SK-N-SH treated with all-trans-retinoic acid at 6 μM for 48 hours (cell line): Measurements from ENCODE around the gene SYVN1.

Source experiments
- ATAC-seq: fragments of 200-7000 bp; cut with Tn5 transposase; 3 replicates; pipeline ENCODE4 v1.9.1; 2020; ENCODE audit warnings: mild to moderate bottlenecking, moderate library complexity
- CSRNP3 ChIP-seq: fragments of 250-450 bp; sonication (Bioruptor Pico); IDR thresholded peaks from 2 replicates; pipeline ENCODE4 v1.5.1; 2021; ENCODE audit warnings: mild to moderate bottlenecking, moderate library complexity
- ESRRG ChIP-seq: fragments of 250-450 bp; sonication (Bioruptor Pico); IDR thresholded peaks from 2 replicates; pipeline ENCODE4 v1.6.1; 2021; ENCODE audit warnings: mild to moderate bottlenecking
- GLIS3 ChIP-seq: fragments of 250-450 bp; sonication (Bioruptor Pico); IDR thresholded peaks from 2 replicates; pipeline ENCODE4 v1.5.0; 2020; ENCODE audit warnings: mild to moderate bottlenecking, moderate library complexity
- ISL1 ChIP-seq: fragments of 250-450 bp; sonication (Bioruptor Pico); IDR thresholded peaks from 2 replicates; pipeline ENCODE4 v2.1.2; 2022; ENCODE audit warnings: mild to moderate bottlenecking, moderate library complexity
- OSR1 ChIP-seq: fragments of 250-450 bp; sonication (Bioruptor Pico); IDR thresholded peaks from 2 replicates; pipeline ENCODE4 v1.8.0; 2022; ENCODE audit warnings: moderate library complexity, mild to moderate bottlenecking, inconsistent platforms
- POU6F1 ChIP-seq: fragments of 250-450 bp; sonication (Bioruptor Pico); IDR thresholded peaks from 2 replicates; pipeline ENCODE4 v1.8.0; 2021; ENCODE audit warnings: low read depth, mild to moderate bottlenecking, moderate library complexity, borderline replicate concordance
- RARB ChIP-seq: fragments of 250-450 bp; sonication (Bioruptor Pico); IDR thresholded peaks from 2 replicates; pipeline ENCODE4 v1.8.0; 2021; ENCODE audit warnings: mild to moderate bottlenecking, moderate library complexity
- SNAI2 ChIP-seq: fragments of 250-450 bp; sonication (Bioruptor Pico); IDR thresholded peaks from 2 replicates; pipeline ENCODE4 v1.5.0; 2020; ENCODE audit warnings: mild to moderate bottlenecking, moderate library complexity
- TCF4 ChIP-seq: fragments of 250-450 bp; sonication (Bioruptor Pico); IDR thresholded peaks from 2 replicates; pipeline ENCODE4 v1.8.0; 2021; ENCODE audit warnings: mild to moderate bottlenecking, moderate library complexity, borderline replicate concordance
- TOX ChIP-seq: fragments of 250-450 bp; sonication (Bioruptor Pico); IDR thresholded peaks from 2 replicates; pipeline ENCODE4 v1.8.0; 2021; ENCODE audit warnings: mild to moderate bottlenecking, moderate library complexity, borderline replicate concordance
- ZC3H10 ChIP-seq: fragments of 250-450 bp; sonication (Bioruptor Pico); IDR thresholded peaks from 2 replicates; pipeline ENCODE4 v1.5.1; 2021; ENCODE audit warnings: mild to moderate bottlenecking, moderate library complexity
- ZFP3 ChIP-seq: fragments of 250-450 bp; sonication (Bioruptor Pico); IDR thresholded peaks from 2 replicates; pipeline ENCODE4 v1.5.0; 2020; ENCODE audit warnings: mild to moderate bottlenecking, moderate library complexity
- ZFP30 ChIP-seq: fragments of 450-650 bp; formaldehyde crosslinking; IDR thresholded peaks from 2 replicates; pipeline ENCODE4 v1.5.0; 2022; ENCODE audit warnings: mild to moderate bottlenecking, moderate library complexity
- ZNF565 ChIP-seq: fragments of 450-650 bp; formaldehyde crosslinking; conservative IDR thresholded peaks from 2 replicates; pipeline ENCODE4 v1.5.0; 2020; ENCODE audit warnings: low read depth, mild to moderate bottlenecking, moderate library complexity
- ZNF70 ChIP-seq: fragments of 450-650 bp; formaldehyde crosslinking; IDR thresholded peaks from 2 replicates; pipeline ENCODE4 v1.5.0; 2020; ENCODE audit warnings: mild to moderate bottlenecking, moderate library complexity
- ZNF8 ChIP-seq: fragments of 450-650 bp; formaldehyde crosslinking; IDR thresholded peaks from 2 replicates; pipeline ENCODE4 v1.5.0; 2020; ENCODE audit warnings: mild to moderate bottlenecking, moderate library complexity
- TF ChIP-seq, protein P1 (sequence below): fragments of 250-450 bp; sonication (Bioruptor Pico); IDR thresholded peaks from 2 replicates; pipeline ENCODE4 v1.5.0; 2020; ENCODE audit warnings: mild to moderate bottlenecking, moderate library complexity
- TF ChIP-seq, protein P2 (sequence below): fragments of 250-450 bp; sonication (Bioruptor Pico); IDR thresholded peaks from 2 replicates; pipeline ENCODE4 v1.8.0; 2020; ENCODE audit warnings: mild to moderate bottlenecking, moderate library complexity, borderline replicate concordance
- TF ChIP-seq, protein P3 (sequence below): fragments of 250-450 bp; sonication (Bioruptor Pico); IDR thresholded peaks from 2 replicates; pipeline ENCODE4 v1.5.1; 2020; ENCODE audit warnings: low read depth, mild to moderate bottlenecking, moderate library complexity

The SYVN1 gene

GRCh38 chr11:65159012-65159411 lies 24.7 kb upstream of the SYVN1 start:
- TF ChIP-seq ZNF70 (CRISPR knock-in tag) (no peak), ZC3H10 (CRISPR knock-in tag) (no peak), ZFP3 (no peak), ESRRG (no peak), ZNF8 (CRISPR knock-in tag) (no peak), TCF4 (CRISPR knock-in tag) (no peak), OSR1 (CRISPR knock-in tag) (no peak), ZFP30 (CRISPR knock-in tag) (no peak), CSRNP3 (CRISPR knock-in tag) (no peak), RARB (CRISPR knock-in tag) (no peak)
- TF ChIP-seq, protein P1, sequence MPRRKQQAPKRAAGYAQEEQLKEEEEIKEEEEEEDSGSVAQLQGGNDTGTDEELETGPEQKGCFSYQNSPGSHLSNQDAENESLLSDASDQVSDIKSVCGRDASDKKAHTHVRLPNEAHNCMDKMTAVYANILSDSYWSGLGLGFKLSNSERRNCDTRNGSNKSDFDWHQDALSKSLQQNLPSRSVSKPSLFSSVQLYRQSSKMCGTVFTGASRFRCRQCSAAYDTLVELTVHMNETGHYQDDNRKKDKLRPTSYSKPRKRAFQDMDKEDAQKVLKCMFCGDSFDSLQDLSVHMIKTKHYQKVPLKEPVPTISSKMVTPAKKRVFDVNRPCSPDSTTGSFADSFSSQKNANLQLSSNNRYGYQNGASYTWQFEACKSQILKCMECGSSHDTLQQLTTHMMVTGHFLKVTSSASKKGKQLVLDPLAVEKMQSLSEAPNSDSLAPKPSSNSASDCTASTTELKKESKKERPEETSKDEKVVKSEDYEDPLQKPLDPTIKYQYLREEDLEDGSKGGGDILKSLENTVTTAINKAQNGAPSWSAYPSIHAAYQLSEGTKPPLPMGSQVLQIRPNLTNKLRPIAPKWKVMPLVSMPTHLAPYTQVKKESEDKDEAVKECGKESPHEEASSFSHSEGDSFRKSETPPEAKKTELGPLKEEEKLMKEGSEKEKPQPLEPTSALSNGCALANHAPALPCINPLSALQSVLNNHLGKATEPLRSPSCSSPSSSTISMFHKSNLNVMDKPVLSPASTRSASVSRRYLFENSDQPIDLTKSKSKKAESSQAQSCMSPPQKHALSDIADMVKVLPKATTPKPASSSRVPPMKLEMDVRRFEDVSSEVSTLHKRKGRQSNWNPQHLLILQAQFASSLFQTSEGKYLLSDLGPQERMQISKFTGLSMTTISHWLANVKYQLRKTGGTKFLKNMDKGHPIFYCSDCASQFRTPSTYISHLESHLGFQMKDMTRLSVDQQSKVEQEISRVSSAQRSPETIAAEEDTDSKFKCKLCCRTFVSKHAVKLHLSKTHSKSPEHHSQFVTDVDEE (CRISPR knock-in tag) = no peak
- TF ChIP-seq, protein P2, sequence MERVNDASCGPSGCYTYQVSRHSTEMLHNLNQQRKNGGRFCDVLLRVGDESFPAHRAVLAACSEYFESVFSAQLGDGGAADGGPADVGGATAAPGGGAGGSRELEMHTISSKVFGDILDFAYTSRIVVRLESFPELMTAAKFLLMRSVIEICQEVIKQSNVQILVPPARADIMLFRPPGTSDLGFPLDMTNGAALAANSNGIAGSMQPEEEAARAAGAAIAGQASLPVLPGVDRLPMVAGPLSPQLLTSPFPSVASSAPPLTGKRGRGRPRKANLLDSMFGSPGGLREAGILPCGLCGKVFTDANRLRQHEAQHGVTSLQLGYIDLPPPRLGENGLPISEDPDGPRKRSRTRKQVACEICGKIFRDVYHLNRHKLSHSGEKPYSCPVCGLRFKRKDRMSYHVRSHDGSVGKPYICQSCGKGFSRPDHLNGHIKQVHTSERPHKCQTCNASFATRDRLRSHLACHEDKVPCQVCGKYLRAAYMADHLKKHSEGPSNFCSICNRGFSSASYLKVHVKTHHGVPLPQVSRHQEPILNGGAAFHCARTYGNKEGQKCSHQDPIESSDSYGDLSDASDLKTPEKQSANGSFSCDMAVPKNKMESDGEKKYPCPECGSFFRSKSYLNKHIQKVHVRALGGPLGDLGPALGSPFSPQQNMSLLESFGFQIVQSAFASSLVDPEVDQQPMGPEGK (CRISPR knock-in tag) = no peak
- TF ChIP-seq, protein P3, sequence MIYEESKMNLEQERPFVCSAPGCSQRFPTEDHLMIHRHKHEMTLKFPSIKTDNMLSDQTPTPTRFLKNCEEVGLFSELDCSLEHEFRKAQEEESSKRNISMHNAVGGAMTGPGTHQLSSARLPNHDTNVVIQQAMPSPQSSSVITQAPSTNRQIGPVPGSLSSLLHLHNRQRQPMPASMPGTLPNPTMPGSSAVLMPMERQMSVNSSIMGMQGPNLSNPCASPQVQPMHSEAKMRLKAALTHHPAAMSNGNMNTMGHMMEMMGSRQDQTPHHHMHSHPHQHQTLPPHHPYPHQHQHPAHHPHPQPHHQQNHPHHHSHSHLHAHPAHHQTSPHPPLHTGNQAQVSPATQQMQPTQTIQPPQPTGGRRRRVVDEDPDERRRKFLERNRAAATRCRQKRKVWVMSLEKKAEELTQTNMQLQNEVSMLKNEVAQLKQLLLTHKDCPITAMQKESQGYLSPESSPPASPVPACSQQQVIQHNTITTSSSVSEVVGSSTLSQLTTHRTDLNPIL (CRISPR knock-in tag) = no peak
- no peak for ATAC-seq

- TF ChIP-seq SNAI2 (CRISPR knock-in tag) = no peak
- TF ChIP-seq ZC3H10 (CRISPR knock-in tag) = no peak
- TF ChIP-seq ESRRG = no peak
- TF ChIP-seq ZNF70 (CRISPR knock-in tag) = no peak
- no peak for TF ChIP-seq OSR1 (CRISPR knock-in tag)
- no peak for TF ChIP-seq ISL1
- TF ChIP-seq, protein P1 (CRISPR knock-in tag) = no peak
- TF ChIP-seq ZFP30 (CRISPR knock-in tag) = no peak
- no peak for TF ChIP-seq GLIS3 (CRISPR knock-in tag)
- no peak for ATAC-seq
Measured at GRCh38 chr11:65157336-65157735, 23.0 kb upstream of the SYVN1 start.

- ATAC-seq = no peak
- no peak for TF ChIP-seq POU6F1 (CRISPR knock-in tag)
- TF ChIP-seq ZNF8 (CRISPR knock-in tag) = no peak
- no peak for TF ChIP-seq ZFP3
- TF ChIP-seq, protein P1 (CRISPR knock-in tag) = no peak
- no peak for TF ChIP-seq GLIS3 (CRISPR knock-in tag)
- no peak for TF ChIP-seq TCF4 (CRISPR knock-in tag)
- TF ChIP-seq ZNF565 = no peak
- no peak for TF ChIP-seq CSRNP3 (CRISPR knock-in tag)
- TF ChIP-seq ZNF70 (CRISPR knock-in tag) = no peak
- no peak for TF ChIP-seq TOX
Measured at GRCh38 chr11:65156926-65157325, 22.6 kb upstream of the SYVN1 start.
